ENCODE measurements around the gene RIPOR2.

DNA sequence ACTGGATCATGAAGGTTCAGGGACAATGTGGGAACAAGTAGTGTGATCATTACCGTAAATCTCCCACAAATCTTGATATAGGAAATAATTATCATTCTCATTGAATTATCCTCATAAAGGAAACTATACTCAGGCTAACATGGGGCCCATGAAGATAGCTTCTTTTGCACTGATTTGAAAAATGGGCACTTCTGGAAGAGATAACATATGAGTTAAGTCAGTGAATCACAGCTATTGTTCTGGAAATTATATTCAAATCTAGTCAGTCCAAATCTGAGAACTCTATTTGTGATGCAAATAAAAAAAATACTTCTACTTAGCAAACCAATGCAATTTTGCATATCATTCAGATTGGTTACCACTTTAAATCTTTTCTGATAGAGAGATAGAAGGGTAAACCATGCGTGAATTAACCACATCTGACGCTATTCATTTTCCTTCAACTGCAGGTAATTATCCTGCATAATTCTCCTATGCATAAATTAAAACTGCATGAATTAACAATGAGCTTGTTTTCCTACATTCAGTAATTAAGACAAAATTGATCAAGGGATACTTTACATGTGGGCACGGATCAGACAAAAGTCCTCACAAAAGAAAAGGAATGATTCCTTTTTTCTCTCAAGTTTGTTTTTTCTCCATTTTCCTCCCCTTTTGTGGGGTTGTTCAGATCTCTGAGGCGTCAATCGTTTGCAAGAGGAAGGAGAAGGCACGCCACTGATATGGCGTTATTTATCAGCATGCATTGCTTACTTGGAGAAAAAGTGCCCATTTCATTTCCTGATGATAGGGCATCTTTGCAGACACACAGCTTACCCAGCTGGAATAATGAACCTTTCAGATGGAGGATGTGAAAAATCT lies 36.4 kb downstream of the RIPOR2 start:
- TF ChIP-seq EZH2 (IDR thresholded peaks at IDR 0.05) (no peak), FOXP2 (optimal IDR thresholded peaks at IDR 0.05; ENCODE audit: control extremely low read depth, extremely low read length, insufficient read depth) (no peak)
